ENCODE measurements around the gene BLM.

Gene BLM

DNA sequence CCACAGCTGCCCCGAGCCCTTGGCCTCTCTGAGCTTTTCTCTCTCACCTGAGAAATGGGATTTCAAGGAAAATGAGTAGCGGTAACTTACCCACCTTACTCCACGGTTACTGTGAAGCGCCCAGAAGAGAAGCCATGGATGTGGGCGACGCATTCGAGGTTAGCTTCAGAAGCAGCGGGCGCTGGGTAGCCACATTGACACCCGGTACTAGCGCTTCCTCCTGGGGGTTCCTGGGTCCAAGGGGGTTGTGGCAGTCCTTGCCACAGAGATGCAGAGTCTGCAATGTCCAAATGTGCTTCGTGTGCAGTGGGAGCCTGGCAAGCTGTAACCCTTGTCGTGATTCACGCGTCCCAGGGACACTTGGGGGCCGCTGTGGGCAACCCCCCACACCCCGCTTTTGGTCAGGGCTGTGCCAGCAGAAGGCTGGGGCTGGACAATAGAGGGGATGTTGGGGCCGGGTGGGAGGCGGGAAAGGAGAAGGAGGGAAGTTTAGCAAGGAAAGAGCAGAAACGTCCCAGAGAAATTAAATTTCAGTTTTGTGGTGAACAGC, 109.8 kb downstream of the BLM start:
- Histone ChIP-seq H3K27me3 (ENCODE audit: insufficient read depth, low read depth, severe bottlenecking) (no peaks in the 10 kb centered on the region), H3K9me3 (ENCODE audit: severe bottlenecking) (peaks cover 4% of the 10 kb centered on the region), H3K4me3 (ENCODE audit: low read depth, low read length) (no peak overlapping the region), H3K27ac (no peak overlapping the region), H3K36me3 (no peaks in the 10 kb centered on the region)
- TF ChIP-seq, protein P1, sequence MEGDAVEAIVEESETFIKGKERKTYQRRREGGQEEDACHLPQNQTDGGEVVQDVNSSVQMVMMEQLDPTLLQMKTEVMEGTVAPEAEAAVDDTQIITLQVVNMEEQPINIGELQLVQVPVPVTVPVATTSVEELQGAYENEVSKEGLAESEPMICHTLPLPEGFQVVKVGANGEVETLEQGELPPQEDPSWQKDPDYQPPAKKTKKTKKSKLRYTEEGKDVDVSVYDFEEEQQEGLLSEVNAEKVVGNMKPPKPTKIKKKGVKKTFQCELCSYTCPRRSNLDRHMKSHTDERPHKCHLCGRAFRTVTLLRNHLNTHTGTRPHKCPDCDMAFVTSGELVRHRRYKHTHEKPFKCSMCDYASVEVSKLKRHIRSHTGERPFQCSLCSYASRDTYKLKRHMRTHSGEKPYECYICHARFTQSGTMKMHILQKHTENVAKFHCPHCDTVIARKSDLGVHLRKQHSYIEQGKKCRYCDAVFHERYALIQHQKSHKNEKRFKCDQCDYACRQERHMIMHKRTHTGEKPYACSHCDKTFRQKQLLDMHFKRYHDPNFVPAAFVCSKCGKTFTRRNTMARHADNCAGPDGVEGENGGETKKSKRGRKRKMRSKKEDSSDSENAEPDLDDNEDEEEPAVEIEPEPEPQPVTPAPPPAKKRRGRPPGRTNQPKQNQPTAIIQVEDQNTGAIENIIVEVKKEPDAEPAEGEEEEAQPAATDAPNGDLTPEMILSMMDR (IDR thresholded peaks at IDR 0.05; ENCODE audit: low read depth, low read length), result no peak
- DNase-seq, result no peak

DNA sequence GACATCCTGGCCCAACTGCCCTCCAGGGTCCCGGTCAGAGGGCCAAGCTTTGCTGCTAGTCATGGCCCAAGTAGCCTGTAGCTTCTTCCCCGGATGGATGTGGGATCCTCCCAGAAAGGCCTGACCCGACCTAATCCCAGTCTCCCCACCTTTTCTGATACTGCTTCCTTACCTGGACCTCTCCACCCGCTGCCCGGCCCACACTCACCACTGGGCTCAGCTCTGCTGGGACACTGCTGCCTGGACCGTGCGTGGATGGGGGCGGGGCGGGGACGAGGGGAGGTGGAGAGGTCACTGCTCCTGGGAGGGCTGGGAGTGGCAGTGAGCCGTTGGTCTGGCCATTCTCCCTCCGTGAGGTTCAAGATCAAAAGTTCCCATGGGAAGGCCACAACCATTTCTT, 111.0 kb downstream of the BLM start:
- no peaks in the 10 kb centered on the region for H3K27me3 ChIP-seq (ENCODE audit: insufficient read depth, low read depth, severe bottlenecking)
- DNase-seq, result no peak
- H3K4me3 ChIP-seq (ENCODE audit: low read depth, low read length), result no peak overlapping the region
- TF ChIP-seq, protein P1 (IDR thresholded peaks at IDR 0.05; ENCODE audit: low read depth, low read length), result no peak
- no peaks in the 10 kb centered on the region for H3K36me3 ChIP-seq
- H3K27ac ChIP-seq, result no peak overlapping the region
- H3K9me3 ChIP-seq (ENCODE audit: severe bottlenecking), result peaks cover 4% of the 10 kb centered on the region

DNA sequence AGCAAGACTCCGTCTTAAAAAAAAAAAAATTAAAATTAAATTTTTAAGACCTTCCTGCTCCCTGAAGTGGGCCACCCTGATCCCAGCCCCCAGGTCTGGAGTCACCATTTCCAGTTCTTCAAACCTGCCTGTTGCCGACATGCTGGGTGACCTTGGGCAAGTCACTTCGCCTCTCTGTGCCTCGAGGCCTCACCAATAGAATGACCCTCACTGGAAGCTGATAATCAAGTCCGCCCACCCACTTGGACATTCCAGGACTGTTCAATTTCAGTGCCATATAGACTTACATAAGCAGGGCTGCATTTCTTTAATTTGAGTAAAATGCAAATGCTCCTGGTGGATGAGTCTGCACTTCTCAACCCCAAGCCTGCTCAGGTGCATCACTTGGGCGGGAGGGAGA, 112.0 kb downstream of the BLM start:
- H3K4me3 ChIP-seq (ENCODE audit: low read depth, low read length), result no peak overlapping the region
- H3K36me3 ChIP-seq, result no peaks in the 10 kb centered on the region
- no peak overlapping the region for H3K27ac ChIP-seq
- peaks cover 4% of the 10 kb centered on the region for H3K9me3 ChIP-seq (ENCODE audit: severe bottlenecking)
- H3K27me3 ChIP-seq (ENCODE audit: insufficient read depth, low read depth, severe bottlenecking), result no peaks in the 10 kb centered on the region
- TF ChIP-seq, protein P1 (IDR thresholded peaks at IDR 0.05; ENCODE audit: low read depth, low read length), result no peak
- no peak for DNase-seq

DNA sequence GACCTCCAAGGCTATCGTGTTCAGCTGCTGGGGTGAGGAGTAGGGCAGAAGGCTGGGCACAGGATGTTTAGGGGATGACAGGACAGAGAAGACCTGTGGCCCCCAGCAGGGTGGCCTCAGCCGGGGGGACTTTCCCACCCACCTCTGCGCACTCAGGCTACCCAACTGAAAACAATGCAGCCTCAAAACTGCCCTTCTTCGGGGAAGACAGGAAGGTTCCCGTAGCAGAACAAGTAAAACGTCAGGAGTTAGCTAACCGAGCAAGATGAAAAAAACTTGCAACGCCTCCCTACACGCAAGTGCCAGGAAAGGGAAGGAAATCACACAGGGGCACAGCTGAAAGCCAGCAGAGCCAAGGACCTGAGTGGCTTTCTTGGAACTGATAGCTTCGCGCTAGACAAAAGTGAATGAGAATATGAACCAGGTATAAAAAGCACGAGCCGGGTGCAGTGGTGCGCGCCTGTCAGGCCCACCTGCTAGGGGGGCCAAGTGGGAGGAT, 112.8 kb downstream of the BLM start:
- Histone ChIP-seq H3K27ac (no peak overlapping the region), H3K4me3 (ENCODE audit: low read depth, low read length) (no peak overlapping the region), H3K36me3 (no peaks in the 10 kb centered on the region), H3K9me3 (ENCODE audit: severe bottlenecking) (peaks cover 4% of the 10 kb centered on the region), H3K27me3 (ENCODE audit: insufficient read depth, low read depth, severe bottlenecking) (no peaks in the 10 kb centered on the region)
- no peak for DNase-seq
- TF ChIP-seq, protein P1 (IDR thresholded peaks at IDR 0.05; ENCODE audit: low read depth, low read length), result no peak

DNA sequence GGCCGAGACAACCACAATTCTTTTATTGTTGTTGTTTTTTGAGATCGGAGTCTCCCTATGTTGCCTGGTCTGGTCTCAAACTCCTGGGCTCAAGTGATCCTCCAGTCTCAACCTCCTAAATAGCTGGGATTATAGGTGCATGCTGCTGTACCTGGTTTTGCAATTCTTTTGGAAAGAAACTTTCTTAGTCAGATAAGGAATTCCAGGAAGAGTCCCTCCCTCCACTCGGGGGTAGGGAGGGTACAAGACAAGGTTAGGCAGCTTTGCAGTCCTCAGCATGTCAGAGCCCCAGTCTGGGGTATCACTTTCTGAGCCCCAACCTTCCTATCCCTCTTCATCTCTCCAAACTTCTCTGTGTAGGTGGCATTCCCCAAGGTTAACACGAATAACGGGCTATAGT, 117.5 kb downstream of the BLM start:
- TF ChIP-seq, protein P1 (IDR thresholded peaks at IDR 0.05; ENCODE audit: low read depth, low read length), result no peak

DNA sequence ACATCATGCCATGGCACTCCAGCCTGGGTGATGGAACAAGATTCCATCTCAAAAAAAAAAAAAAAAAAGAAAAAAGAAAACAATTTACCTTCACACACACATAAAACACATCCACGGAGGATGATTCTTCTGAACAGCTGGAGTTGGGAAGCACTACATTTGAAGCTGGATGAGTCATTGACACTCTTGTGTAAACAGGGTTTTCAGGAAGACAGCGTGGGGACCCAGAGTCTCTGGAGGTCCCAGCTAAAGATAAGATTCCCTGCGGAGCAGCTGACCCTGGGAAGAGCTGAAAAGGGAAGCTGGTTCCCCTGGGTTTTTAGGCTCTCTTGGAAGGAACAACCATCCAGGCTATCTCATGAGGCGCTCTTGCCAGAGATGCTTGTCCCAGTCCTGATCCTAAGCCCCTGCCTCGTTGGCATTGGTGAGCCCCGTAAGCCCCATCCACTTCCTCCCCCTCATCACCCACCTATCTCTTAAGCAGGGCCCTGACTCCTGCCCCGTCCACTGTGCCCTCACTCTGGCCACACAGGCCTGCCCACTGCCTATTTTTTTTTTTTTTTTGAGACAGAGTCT, 119.2 kb downstream of the BLM start:
- Histone ChIP-seq H3K27ac (no peak overlapping the region), H3K4me3 (ENCODE audit: low read depth, low read length) (no peak overlapping the region), H3K27me3 (ENCODE audit: insufficient read depth, low read depth, severe bottlenecking) (no peaks in the 10 kb centered on the region), H3K9me3 (ENCODE audit: severe bottlenecking) (no peaks in the 10 kb centered on the region), H3K36me3 (no peaks in the 10 kb centered on the region)
- TF ChIP-seq, protein P1 (IDR thresholded peaks at IDR 0.05; ENCODE audit: low read depth, low read length), result no peak
- no peak for DNase-seq

More for the DNA sequence above, 117.5 kb downstream of the BLM start:
- no peak overlapping the region for H3K4me3 ChIP-seq (ENCODE audit: low read depth, low read length)
- H3K27ac ChIP-seq, result no peak overlapping the region
- no peaks in the 10 kb centered on the region for H3K9me3 ChIP-seq (ENCODE audit: severe bottlenecking)
- H3K36me3 ChIP-seq, result no peaks in the 10 kb centered on the region
- no peak for DNase-seq
- no peaks in the 10 kb centered on the region for H3K27me3 ChIP-seq (ENCODE audit: insufficient read depth, low read depth, severe bottlenecking)
